ENCODE results near the gene BTBD17. TPM values are rescaled to one million over a fixed set of nuclear protein-coding genes. Genes with fewer than 3 reads are reported as not detected.

BTBD17 gene
- total and polyA plus RNA-seq, 2 of the 8 experiments (the other 6 are each of a cell fraction or from before 2014, with no cell fraction given), result 7.0 to 14.8 TPM

DNA sequence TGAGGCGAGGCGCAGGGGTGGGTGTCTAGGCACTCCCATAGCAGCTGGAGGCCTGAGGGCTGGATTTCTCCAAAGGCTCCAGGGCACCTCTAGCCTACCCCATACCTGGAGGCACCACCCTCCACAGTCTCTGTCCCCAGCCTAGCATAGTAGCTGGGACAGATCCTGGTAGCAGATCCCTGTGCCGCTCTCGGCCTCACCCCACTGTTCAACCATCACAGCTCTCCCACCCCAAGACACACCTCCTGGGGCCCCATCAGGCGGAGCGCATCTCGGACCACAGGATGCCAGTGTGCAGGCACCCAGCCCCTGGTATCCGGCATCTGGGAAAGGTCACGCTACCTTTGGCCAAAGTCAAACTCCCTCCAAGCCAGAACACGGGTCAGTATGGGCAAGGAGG is 7.1 kb downstream of the BTBD17 start:
- Histone ChIP-seq H2BK12ac (ENCODE audit: low read depth, low read length) (no peak overlapping the region), H4K5ac (ENCODE audit: insufficient read length, low read depth, low read length) (no peak overlapping the region), H2BK15ac (ENCODE audit: low read length) (0 out of 2 replicates have a peak overlapping the region, but pooled peaks have one; percentile 61), H3K56ac (replicated peaks; ENCODE audit: insufficient read length, low read depth, low read length) (no peak overlapping the region), H3K79me1 (ENCODE audit: low read depth, low read length) (no peaks in the 10 kb centered on the region), H3K23ac (ENCODE audit: insufficient read length) (no peak overlapping the region), H2BK20ac (ENCODE audit: low read length) (no peak overlapping the region), H2AFZ (ENCODE audit: low read length) (no peak overlapping the region), H2BK5ac (ENCODE audit: low read depth, low read length) (no peak overlapping the region), H3K4me2 (ENCODE audit: insufficient read depth in 1 of 2, low read depth in 2 of 2, low read length in 2 of 2) (no peak overlapping the region; a peak in 1 of 4 replicates), H3K9ac (replicated peaks in 1 of 4; ENCODE audit: extremely low read depth in 1 of 4, low read depth in 3 of 4, low read length in 3 of 4) (no peak overlapping the region), H2BK120ac (replicated peaks; ENCODE audit: low read depth, low read length) (no peak overlapping the region), H3K4me3 (ENCODE audit: extremely low read depth in 1 of 4, insufficient read depth in 2 of 4, low read depth in 3 of 4, low read length in 4 of 4) (no peak overlapping the region), H3K14ac (ENCODE audit: insufficient read length) (no peak overlapping the region), H3K18ac (ENCODE audit: extremely low read depth, low read length) (no peak overlapping the region), H3K4ac (replicated peaks; ENCODE audit: insufficient read length, low read depth, low read length) (no peak overlapping the region), H4K8ac (ENCODE audit: extremely low read depth, insufficient read depth, low read length) (no peak overlapping the region), H4K20me1 (replicated peaks in 1 of 2; ENCODE audit: control insufficient read depth in 1 of 2, insufficient read depth in 2 of 2, low read length in 2 of 2) (peaks cover 0 to 3% of the 10 kb centered on the region in 2 experiments), H2AK5ac (ENCODE audit: low read depth, low read length) (no peak overlapping the region), H3K27me3 (replicated peaks in 1 of 4; ENCODE audit: control insufficient read depth in 3 of 4, extremely low read depth in 1 of 4, insufficient read depth in 3 of 4, low read length in 3 of 4) (peaks cover 16 to 49% (median 33%) of the 10 kb centered on the region in 4 experiments), H4K91ac (replicated peaks; ENCODE audit: insufficient read length, low read length) (no peak overlapping the region), H3K36me3 (ENCODE audit: control insufficient read depth in 2 of 4, insufficient read depth in 4 of 4, low read length in 3 of 4) (peaks cover 0 to 10% (median 0%) of the 10 kb centered on the region in 4 experiments; a peak in 1 of 8 replicates), H3K23me2 (ENCODE audit: low read depth, low read length) (peaks cover 2% of the 10 kb centered on the region; the same call in 1 of the 2 replicates), H3K4me1 (replicated peaks in 1 of 4; ENCODE audit: control insufficient read depth in 3 of 4, insufficient read depth in 4 of 4, low read length in 3 of 4) (peaks cover 0 to 8% (median 6%) of the 10 kb centered on the region in 4 experiments; a peak in 5 of 7 replicates), H3K79me2 (ENCODE audit: control insufficient read depth in 1 of 2, insufficient read depth in 2 of 2, low read length in 2 of 2) (no peaks in the 10 kb centered on the region), H3K27ac (ENCODE audit: low read depth, low read length) (no peak overlapping the region), H3K9me3 (ENCODE audit: insufficient read depth in 2 of 2, low read depth in 1 of 2, low read length in 1 of 2) (no peaks in the 10 kb centered on the region)
- DNase-seq (ENCODE audit: low read depth in 1 of 2, low spot score in 2 of 2) (no peak), FAIRE-seq (no peak)
- no peak for TF ChIP-seq KDM1A (IDR thresholded peaks at IDR 0.05; ENCODE audit: borderline replicate concordance, low read length)
- TF ChIP-seq TBP (IDR thresholded peaks at IDR 0.05; ENCODE audit: low read depth, low read length), result no peak
- TF ChIP-seq BRCA1 (IDR thresholded peaks at IDR 0.05; ENCODE audit: low read depth, low read length), result no peak
- TF ChIP-seq RNF2 (IDR thresholded peaks at IDR 0.05; ENCODE audit: borderline replicate concordance, low read depth, low read length, missing control alignments, poor library complexity, severe bottlenecking), result no peak
- ChIA-PET CTCF (ENCODE audit: partially characterized antibody) (interaction anchor here (0.6 to 3.3 kb wide), 12 partner anchors 8 to 133 kb away, joined by 3 to 13 read pairs (median 4); no protein-coding TSS in a partner anchor), POLR2A (ENCODE audit: partially characterized antibody) (interaction anchor here (1.3 kb wide), 1 partner anchor 9 kb away, joined by 3 read pairs; no protein-coding TSS in a partner anchor)
- WGBS, 2 experiments (ENCODE audit: extremely low coverage in 1 of 2, insufficient coverage in 1 of 2, insufficient read length in 1 of 2, insufficient replicate concordance in 2 of 2, low coverage in 1 of 2, low lambda C conversion rate in 2 of 2, missing lambda C conversion rate in 1 of 2), result 91% methylated on average over 9 of the region's 10 CpGs; no CpG with 5 or more reads in 1 of the 2 experiments
